HepG2 (cell line): ENCODE data around the gene ZNF74. TPM values are rescaled to one million over a fixed set of nuclear protein-coding genes. Genes with fewer than 3 reads are reported as not detected.

Experiments
- HES4 ChIP-seq: sonication (generic); formaldehyde crosslinking; IDR thresholded peaks from 2 replicates; pipeline ENCODE4 v1.9.0; 2021; ENCODE audit warnings: mild to moderate bottlenecking, missing genetic modification reagents, borderline replicate concordance
- MXD4 ChIP-seq: IDR thresholded peaks from 2 replicates; pipeline ENCODE4 v1.6.1; 2016; ENCODE audit warnings: mild to moderate bottlenecking, missing biosample characterization, missing genetic modification reagents
- NFYB ChIP-seq: sonication (generic); formaldehyde crosslinking; IDR thresholded peaks from 2 replicates; pipeline ENCODE4 v1.4.0; 2020; ENCODE audit warnings: missing genetic modification reagents
- NRL ChIP-seq: sonication (generic); formaldehyde crosslinking; IDR thresholded peaks from 2 replicates; pipeline ENCODE4 v1.5.0; 2020; ENCODE audit warnings: missing genetic modification reagents, mild to moderate bottlenecking, moderate library complexity, borderline replicate concordance
- PLRG1 ChIP-seq: fragments of 450-650 bp; conservative IDR thresholded peaks from 2 replicates; pipeline ENCODE4 v1.6.1; 2016
- REPIN1 ChIP-seq: sonication (generic); formaldehyde crosslinking; IDR thresholded peaks from 2 replicates; pipeline ENCODE4 v1.8.0; 2022; ENCODE audit warnings: missing genetic modification reagents, low read depth, mild to moderate bottlenecking, borderline replicate concordance
- SRY ChIP-seq: sonication (generic); formaldehyde crosslinking; IDR thresholded peaks from 2 replicates; pipeline ENCODE4 v1.8.0; 2022; ENCODE audit warnings: mild to moderate bottlenecking, missing genetic modification reagents
- STAT5B ChIP-seq: sonication (generic); formaldehyde crosslinking; IDR thresholded peaks from 2 replicates; pipeline ENCODE4 v1.4.0; 2020; ENCODE audit warnings: missing genetic modification reagents
- TFDP1 ChIP-seq: IDR thresholded peaks from 2 replicates; pipeline ENCODE4 v1.6.1; 2016; ENCODE audit warnings: missing compliant biosample characterization, missing genetic modification reagents, borderline replicate concordance
- ZBTB4 ChIP-seq: sonication (generic); formaldehyde crosslinking; IDR thresholded peaks from 2 replicates; pipeline ENCODE4 v1.4.0; 2020; ENCODE audit warnings: missing genetic modification reagents, mild to moderate bottlenecking, borderline replicate concordance
- ZKSCAN5 ChIP-seq: sonication (generic); formaldehyde crosslinking; IDR thresholded peaks from 2 replicates; pipeline ENCODE4 v1.5.1; 2020; ENCODE audit warnings: mild to moderate bottlenecking, missing genetic modification reagents
- ZNF264 ChIP-seq: sonication (generic); formaldehyde crosslinking; IDR thresholded peaks from 2 replicates; pipeline ENCODE4 v1.4.0; 2020; ENCODE audit warnings: missing genetic modification reagents
- ZNF577 ChIP-seq: sonication (generic); formaldehyde crosslinking; IDR thresholded peaks from 2 replicates; pipeline ENCODE4 v1.4.0; 2020; ENCODE audit warnings: mild to moderate bottlenecking, low read depth, missing genetic modification reagents, borderline replicate concordance
- ZNF614 ChIP-seq: IDR thresholded peaks from 2 replicates; pipeline ENCODE4 v1.6.1; 2018; ENCODE audit warnings: missing biosample characterization, missing genetic modification reagents, inconsistent platforms, borderline replicate concordance
- ZNF747 ChIP-seq: sonication (generic); formaldehyde crosslinking; IDR thresholded peaks from 2 replicates; pipeline ENCODE4 v1.8.1; 2023; ENCODE audit warnings: missing genetic modification reagents, mild to moderate bottlenecking, borderline replicate concordance
- polyA plus RNA-seq, 8 experiments: library from polyadenylated mRNA; depleted of rRNA in 3 of 8; stranded (reverse) in 7 of 8; unstranded in 1 of 8; fragments of >200 nt; fragmentation: Illumina TruSeq in 4 of 8; extraction: Trizol in 4 of 8; gene quantifications; 2 replicates each; pipeline versions ENCODE4 v1.2.1 to v1.2.3, GENCODE V29; 2011 to 2016; ENCODE audit warnings: low read depth in 4 of 8, missing spikeins in 1 of 8, mixed read lengths in 1 of 8; ENCODE audit not compliant: insufficient read depth in 1 of 8
- total RNA-seq, 5 experiments: library from RNA; depleted of rRNA; stranded (reverse); fragments of >200 nt; fragmentation: Illumina TruSeq; extraction: Trizol; gene quantifications; 2 replicates each; pipeline ENCODE4 v1.2.3, GENCODE V29; 2016; ENCODE audit warnings: low read depth in 1 of 5
- TF ChIP-seq, protein P1 (sequence below): sonication (generic); formaldehyde crosslinking; IDR thresholded peaks from 2 replicates; pipeline ENCODE4 v1.5.1; 2020; ENCODE audit warnings: mild to moderate bottlenecking, missing genetic modification reagents, moderate library complexity
- TF ChIP-seq, protein P2 (sequence below): sonication (generic); formaldehyde crosslinking; IDR thresholded peaks from 2 replicates; pipeline ENCODE4 v1.4.0; 2020; ENCODE audit warnings: missing genetic modification reagents, low read depth, mild to moderate bottlenecking, borderline replicate concordance
- TF ChIP-seq, protein P3 (sequence below): sonication (generic); formaldehyde crosslinking; conservative IDR thresholded peaks from 2 replicates; pipeline ENCODE4 v1.4.0; 2020; ENCODE audit warnings: missing genetic modification reagents

Gene ZNF74
- total and polyA plus RNA-seq, 2 of the 13 experiments (the other 11 are each of a cell fraction or from before 2014, with no cell fraction given), result 6.3 to 9.1 TPM

DNA sequence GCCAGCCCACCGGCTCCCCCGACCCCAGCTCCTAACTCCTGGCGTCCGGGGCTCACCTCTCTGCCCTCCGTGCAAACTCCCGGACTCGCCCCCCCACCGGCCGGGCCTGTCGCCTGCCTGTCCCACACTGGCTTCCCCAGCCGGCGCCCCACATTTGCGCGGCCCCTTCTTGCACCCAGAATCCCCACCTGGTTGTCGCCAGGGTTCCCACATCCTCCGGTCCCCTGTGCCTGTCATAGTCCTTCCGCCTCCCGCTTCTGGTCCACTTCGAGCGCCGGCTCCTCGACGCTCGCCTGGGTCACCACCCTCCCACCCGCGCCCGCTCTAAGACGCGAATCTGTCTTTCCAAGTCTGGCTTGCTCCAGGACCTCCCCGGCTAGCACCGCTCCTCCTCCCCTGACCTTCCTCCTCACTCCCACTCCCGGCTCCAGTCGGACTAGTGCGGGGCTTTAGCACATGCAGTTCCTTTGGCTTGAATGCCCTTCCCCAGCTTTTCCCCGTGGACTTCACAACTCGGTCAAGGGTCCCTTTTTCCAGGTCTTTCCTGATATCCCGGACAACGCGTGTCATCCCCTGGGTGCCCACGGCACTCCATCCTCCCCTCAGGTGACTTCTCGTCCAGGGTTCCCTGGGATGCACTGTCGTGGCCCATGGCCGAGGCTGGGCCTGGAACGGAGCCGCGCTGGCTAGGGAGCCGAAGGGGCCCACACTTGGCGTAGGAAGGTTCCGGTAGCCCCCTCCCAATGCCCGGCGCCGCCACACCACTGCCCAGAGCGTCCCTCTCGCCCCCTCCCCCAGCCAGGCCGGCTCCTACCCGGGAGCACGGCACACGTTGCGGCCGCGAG is 43.0 kb downstream of the ZNF74 start (continued):
- TF ChIP-seq ZBTB4 (CRISPR knock-in tag), result no peak
- TF ChIP-seq NRL (CRISPR knock-in tag), result no peak
- TF ChIP-seq NFYB (CRISPR knock-in tag), result no peak
- TF ChIP-seq HES4 (CRISPR knock-in tag), result peak; percentile 50; the same call in 1 of the 2 replicates
- no peak for TF ChIP-seq ZNF577 (CRISPR knock-in tag)
- no peak for TF ChIP-seq STAT5B (CRISPR knock-in tag)
- TF ChIP-seq REPIN1 (CRISPR knock-in tag), result no peak
- TF ChIP-seq, protein P1, sequence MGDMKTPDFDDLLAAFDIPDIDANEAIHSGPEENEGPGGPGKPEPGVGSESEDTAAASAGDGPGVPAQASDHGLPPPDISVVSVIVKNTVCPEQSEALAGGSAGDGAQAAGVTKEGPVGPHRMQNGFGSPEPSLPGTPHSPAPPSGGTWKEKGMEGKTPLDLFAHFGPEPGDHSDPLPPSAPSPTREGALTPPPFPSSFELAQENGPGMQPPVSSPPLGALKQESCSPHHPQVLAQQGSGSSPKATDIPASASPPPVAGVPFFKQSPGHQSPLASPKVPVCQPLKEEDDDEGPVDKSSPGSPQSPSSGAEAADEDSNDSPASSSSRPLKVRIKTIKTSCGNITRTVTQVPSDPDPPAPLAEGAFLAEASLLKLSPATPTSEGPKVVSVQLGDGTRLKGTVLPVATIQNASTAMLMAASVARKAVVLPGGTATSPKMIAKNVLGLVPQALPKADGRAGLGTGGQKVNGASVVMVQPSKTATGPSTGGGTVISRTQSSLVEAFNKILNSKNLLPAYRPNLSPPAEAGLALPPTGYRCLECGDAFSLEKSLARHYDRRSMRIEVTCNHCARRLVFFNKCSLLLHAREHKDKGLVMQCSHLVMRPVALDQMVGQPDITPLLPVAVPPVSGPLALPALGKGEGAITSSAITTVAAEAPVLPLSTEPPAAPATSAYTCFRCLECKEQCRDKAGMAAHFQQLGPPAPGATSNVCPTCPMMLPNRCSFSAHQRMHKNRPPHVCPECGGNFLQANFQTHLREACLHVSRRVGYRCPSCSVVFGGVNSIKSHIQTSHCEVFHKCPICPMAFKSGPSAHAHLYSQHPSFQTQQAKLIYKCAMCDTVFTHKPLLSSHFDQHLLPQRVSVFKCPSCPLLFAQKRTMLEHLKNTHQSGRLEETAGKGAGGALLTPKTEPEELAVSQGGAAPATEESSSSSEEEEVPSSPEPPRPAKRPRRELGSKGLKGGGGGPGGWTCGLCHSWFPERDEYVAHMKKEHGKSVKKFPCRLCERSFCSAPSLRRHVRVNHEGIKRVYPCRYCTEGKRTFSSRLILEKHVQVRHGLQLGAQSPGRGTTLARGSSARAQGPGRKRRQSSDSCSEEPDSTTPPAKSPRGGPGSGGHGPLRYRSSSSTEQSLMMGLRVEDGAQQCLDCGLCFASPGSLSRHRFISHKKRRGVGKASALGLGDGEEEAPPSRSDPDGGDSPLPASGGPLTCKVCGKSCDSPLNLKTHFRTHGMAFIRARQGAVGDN (CRISPR knock-in tag), result peak; percentile 71
- no peak for TF ChIP-seq TFDP1
- TF ChIP-seq PLRG1, result no peak
- no peak for TF ChIP-seq ZNF614 (CRISPR knock-in tag)
- TF ChIP-seq, protein P2, sequence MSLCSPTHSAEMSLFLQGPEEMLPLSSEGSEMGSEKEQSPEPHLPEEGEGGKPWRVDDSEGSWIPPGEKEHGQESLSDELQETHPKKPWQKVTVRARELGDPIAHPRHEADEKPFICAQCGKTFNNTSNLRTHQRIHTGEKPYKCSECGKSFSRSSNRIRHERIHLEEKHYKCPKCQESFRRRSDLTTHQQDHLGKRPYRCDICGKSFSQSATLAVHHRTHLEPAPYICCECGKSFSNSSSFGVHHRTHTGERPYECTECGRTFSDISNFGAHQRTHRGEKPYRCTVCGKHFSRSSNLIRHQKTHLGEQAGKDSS (CRISPR knock-in tag), result no peak; the same call in 1 of the 2 replicates
- TF ChIP-seq MXD4 (CRISPR knock-in tag), result no peak
- TF ChIP-seq, protein P3, sequence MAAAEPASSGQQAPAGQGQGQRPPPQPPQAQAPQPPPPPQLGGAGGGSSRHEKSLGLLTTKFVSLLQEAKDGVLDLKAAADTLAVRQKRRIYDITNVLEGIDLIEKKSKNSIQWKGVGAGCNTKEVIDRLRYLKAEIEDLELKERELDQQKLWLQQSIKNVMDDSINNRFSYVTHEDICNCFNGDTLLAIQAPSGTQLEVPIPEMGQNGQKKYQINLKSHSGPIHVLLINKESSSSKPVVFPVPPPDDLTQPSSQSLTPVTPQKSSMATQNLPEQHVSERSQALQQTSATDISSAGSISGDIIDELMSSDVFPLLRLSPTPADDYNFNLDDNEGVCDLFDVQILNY (CRISPR knock-in tag), result no peak
- TF ChIP-seq ZKSCAN5, result no peak
- no peak for TF ChIP-seq SRY (CRISPR knock-in tag)
- no peak for TF ChIP-seq ZNF264 (CRISPR knock-in tag)
- peak; percentile 64; the same call in 1 of the 2 replicates for TF ChIP-seq ZNF747 (CRISPR knock-in tag)
